IMR-90 (cell line): Measurements from ENCODE around the gene KRT9. TPM values are rescaled to one million over a fixed set of nuclear protein-coding genes. Genes with fewer than 3 reads are reported as not detected.
"Not testable (repeated sequence)": the region's sequence is repeated elsewhere in the genome, so short reads cannot be mapped to it uniquely, and the experiment has no call there.

Experiments
- ATAC-seq: fragments of 200-7000 bp; cut with Tn5 transposase; 2 replicates; pipeline ENCODE4 v1.9.1; 2020; ENCODE audit warnings: low read depth, mild to moderate bottlenecking, moderate library complexity
- BruUV-seq: library from RNA; stranded (reverse); fragments of 400-500 nt; replicated peaks from 2 replicates; lab custom pipeline; 2021; lab: Mats Ljungman, UMichigan
- CTCF ChIA-PET: fragments of 300-600 bp; formaldehyde crosslinking; extraction: SDS; loops from one replicate; lab custom pipeline; 2021; ENCODE audit warnings: antibody characterized with exemption; lab: Yijun Ruan, JAX
- POLR2A ChIA-PET: fragments of 300-600 bp; sonication (Branson Sonifier 250); formaldehyde crosslinking; loops from one replicate; lab custom pipeline; 2022; ENCODE audit warnings: antibody characterized with exemption; ENCODE audit not compliant: unreplicated experiment; lab: Charles Lee
- DNase-seq: peaks from one replicate; pipeline ENCODE4 v3.0.0; 2013
- H2AFZ ChIP-seq: replicated peaks from 2 replicates; pipeline ENCODE3; 2013; ENCODE audit warnings: low read length, mild to moderate bottlenecking; ENCODE audit not compliant: poor library complexity
- H2AK5ac ChIP-seq: 2 replicates; pipeline ENCODE4 v1.6.1; 2013; ENCODE audit warnings: low read depth, low read length, inconsistent platforms
- H2AK9ac ChIP-seq: replicated peaks from 2 replicates; pipeline ENCODE3; 2013; ENCODE audit warnings: mild to moderate bottlenecking, low read depth, low read length, moderate library complexity; ENCODE audit not compliant: poor library complexity
- H2BK120ac ChIP-seq: 2 replicates; pipeline ENCODE4 v1.6.1; 2013; ENCODE audit warnings: low read depth, low read length, inconsistent platforms
- H2BK15ac ChIP-seq: 3 replicates; pipeline ENCODE4 v1.6.1; 2013; ENCODE audit warnings: low read depth, low read length, inconsistent platforms
- H2BK20ac ChIP-seq: 2 replicates; pipeline ENCODE4 v1.6.1; 2013; ENCODE audit warnings: low read depth, mild to moderate bottlenecking, inconsistent platforms, low read length, moderate library complexity
- H2BK5ac ChIP-seq: 2 replicates; pipeline ENCODE4 v1.6.1; 2013; ENCODE audit warnings: mild to moderate bottlenecking, low read depth, low read length, inconsistent platforms; ENCODE audit not compliant: poor library complexity, severe bottlenecking
- H3K14ac ChIP-seq: replicated peaks from 2 replicates; pipeline ENCODE4 v1.6.1; 2013; ENCODE audit warnings: low read depth, low read length, inconsistent platforms
- H3K18ac ChIP-seq: 2 replicates; pipeline ENCODE4 v1.6.1; 2013; ENCODE audit warnings: low read depth, low read length, control low read depth
- H3K23ac ChIP-seq: 2 replicates; pipeline ENCODE4 v1.6.1; 2013; ENCODE audit warnings: low read depth, low read length, inconsistent platforms
- H3K27ac ChIP-seq: 2 replicates; pipeline ENCODE4 v1.5.1; 2013; ENCODE audit warnings: mild to moderate bottlenecking, control low read depth, low read length; ENCODE audit not compliant: insufficient read depth
- H3K27me3 ChIP-seq: 2 replicates; pipeline ENCODE4 v1.6.1; 2013; ENCODE audit warnings: low read length; ENCODE audit not compliant: control insufficient read depth, insufficient read depth
- H3K36me3 ChIP-seq: 2 replicates; pipeline ENCODE4 v1.6.1; 2013; ENCODE audit warnings: low read length, mixed read lengths; ENCODE audit not compliant: control insufficient read depth, insufficient read depth
- H3K4ac ChIP-seq: 2 replicates; pipeline ENCODE4 v1.6.1; 2013; ENCODE audit warnings: low read depth, low read length, inconsistent platforms
- H3K4me1 ChIP-seq: 2 replicates; pipeline ENCODE4 v1.6.1; 2013; ENCODE audit warnings: low read length, mixed read lengths; ENCODE audit not compliant: control insufficient read depth, insufficient read depth
- H3K4me2 ChIP-seq: 2 replicates; pipeline ENCODE4 v1.6.1; 2013; ENCODE audit warnings: low read depth, mild to moderate bottlenecking, control low read depth, low read length, moderate library complexity
- H3K4me3 ChIP-seq: 2 replicates; pipeline ENCODE4 v1.5.1; 2013; ENCODE audit warnings: low read depth, mild to moderate bottlenecking, control low read depth, low read length, moderate library complexity; ENCODE audit not compliant: insufficient read depth
- H3K56ac ChIP-seq: 2 replicates; pipeline ENCODE4 v1.6.1; 2013; ENCODE audit warnings: low read length, inconsistent platforms; ENCODE audit not compliant: insufficient read depth; ENCODE audit errors: extremely low read depth
- H3K79me1 ChIP-seq, 2 experiments: 2 replicates each; pipeline ENCODE4 v1.6.1; 2013; ENCODE audit warnings: low read length in 2 of 2, inconsistent platforms in 1 of 2, low read depth in 1 of 2
- H3K9ac ChIP-seq: 2 replicates; pipeline ENCODE4 v1.6.1; 2013; ENCODE audit warnings: low read depth, low read length, control low read depth
- H3K9me1 ChIP-seq: 2 replicates; pipeline ENCODE4 v1.6.1; 2013; ENCODE audit warnings: low read length, inconsistent platforms; ENCODE audit not compliant: insufficient read depth
- H3K9me3 ChIP-seq: 2 replicates; pipeline ENCODE4 v1.6.1; 2013; ENCODE audit warnings: low read length; ENCODE audit not compliant: control insufficient read depth, insufficient read depth
- H4K20me1 ChIP-seq: 2 replicates; pipeline ENCODE4 v1.6.1; 2013; ENCODE audit warnings: low read length, inconsistent platforms; ENCODE audit not compliant: insufficient read depth
- H4K5ac ChIP-seq: 2 replicates; pipeline ENCODE4 v1.6.1; 2013; ENCODE audit warnings: mild to moderate bottlenecking, low read depth, low read length, control low read depth
- H4K8ac ChIP-seq, 2 experiments: 2 replicates each; pipeline ENCODE4 v1.6.1; 2013; ENCODE audit warnings: low read depth in 2 of 2, low read length in 2 of 2, control low read depth in 1 of 2, inconsistent platforms in 1 of 2
- H4K91ac ChIP-seq: 2 replicates; pipeline ENCODE4 v1.6.1; 2013; ENCODE audit warnings: low read depth, low read length, inconsistent platforms; ENCODE audit not compliant: insufficient read depth
- WGBS, 2 experiments: methylation state at CpG; one replicate each; pipeline versions ENCODE4 v1.1.5 to v1.1.7; 2013; ENCODE audit warnings: missing lambda C conversion rate in 2 of 2; ENCODE audit not compliant: insufficient read length in 1 of 2; ENCODE audit errors: extremely low coverage in 2 of 2; 5-methylcytosine and 5-hydroxymethylcytosine counted together
- dilution Hi-C: fragments of 300-500 bp; cut with HindIII; formaldehyde crosslinking; loops from one replicate; pipeline ENCODE4 v1.14.3; 2018; ENCODE audit warnings: low sequenced_read_pairs; ENCODE audit not compliant: unreplicated experiment
- in situ Hi-C: fragments of 300-500 bp; cut with MboI; formaldehyde crosslinking; loops from 3 replicates; pipeline ENCODE4 v1.14.3; 2019; ENCODE audit warnings: low sequenced_read_pairs, inconsistent platforms, mixed read lengths
- intact Hi-C: fragments of 100-400 bp; cut with micrococcal nuclease; formaldehyde crosslinking; loops from 2 replicates; pipeline ENCODE4 v1.10.0; 2022
- polyA plus RNA-seq, 3 experiments: library from polyadenylated mRNA; depleted of rRNA; stranded (reverse); fragments of >200 nt; gene quantifications; 2 replicates each; pipeline ENCODE4 v1.2.3, GENCODE V29; 2012; ENCODE audit warnings: low replicate concordance in 1 of 3
- total RNA-seq: library from RNA; depleted of rRNA; stranded (reverse); fragments of >200 nt; gene quantifications from 2 replicates; pipeline ENCODE4 v1.2.3, GENCODE V29; 2012

The KRT9 gene
- total and polyA plus RNA-seq, 2 of the 4 experiments (the other 2 are of a cell fraction): not detected

DNA sequence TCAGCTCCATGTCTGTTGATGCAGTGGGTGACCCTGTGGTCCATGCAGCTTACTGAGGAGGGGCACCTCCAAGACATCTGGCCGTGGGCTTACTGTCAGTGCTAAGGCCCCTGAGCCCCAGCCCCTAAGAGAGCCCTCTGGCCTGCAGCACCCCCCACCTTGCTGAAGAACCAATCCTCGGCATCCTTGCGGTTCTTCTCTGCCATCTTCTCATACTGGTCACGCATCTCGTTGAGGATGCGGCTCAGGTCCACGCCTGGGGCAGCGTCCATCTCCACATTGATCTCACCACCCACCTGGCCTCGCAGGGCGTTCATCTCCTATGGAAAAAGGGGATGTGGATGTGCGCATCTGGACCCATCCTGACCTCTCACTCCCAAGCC lies 49.6 kb upstream of the KRT9 start:
- H3K56ac ChIP-seq, POLR2A ChIA-PET, H2BK5ac ChIP-seq, H4K5ac ChIP-seq, H2BK15ac ChIP-seq, DNase-seq, ATAC-seq, H3K79me1 ChIP-seq, H3K18ac ChIP-seq, dilution Hi-C loops, H3K14ac ChIP-seq, H3K9me1 ChIP-seq, H3K4me1 ChIP-seq, H4K91ac ChIP-seq, H3K4me2 ChIP-seq, H3K4ac ChIP-seq, BruUV-seq, H3K9ac ChIP-seq, H3K27ac ChIP-seq, H2AK9ac ChIP-seq, CTCF ChIA-PET, H2AK5ac ChIP-seq, H3K4me3 ChIP-seq, H2AFZ ChIP-seq, H3K36me3 ChIP-seq, in situ Hi-C loops, H3K9me3 ChIP-seq, H4K20me1 ChIP-seq, H3K23ac ChIP-seq, intact Hi-C loops: not testable (repeated sequence)
- H2BK20ac ChIP-seq: peak overlapping the region; percentile 24; the same call in 1 of the 2 replicates
- H2BK120ac ChIP-seq: 0 out of 2 replicates have a peak overlapping the region, but pooled peaks have one; percentile 15
- peaks cover 26% of the 10 kb centered on the region for H3K27me3 ChIP-seq
- H4K8ac ChIP-seq: 0 out of 4 replicates have a peak overlapping the region, but pooled peaks of 1 of the 2 experiments have one; percentile 15
- 91% methylated on average over 4 of the region's 11 CpGs; no CpG with 5 or more reads in 1 of the 2 experiments for WGBS, 2 experiments
